ENCODE data around the gene UBE2Q2.

- TF ChIP-seq FOXP2 (optimal IDR thresholded peaks at IDR 0.05; ENCODE audit: control extremely low read depth, extremely low read length, insufficient read depth): no peak
- no peak for TF ChIP-seq POLR2AphosphoS5 (IDR thresholded peaks at IDR 0.05; ENCODE audit: borderline replicate concordance, low read depth, low read length)
- TF ChIP-seq EZH2 (IDR thresholded peaks at IDR 0.05): no peak
These were observed 80.5 kb downstream of the UBE2Q2 start for GRCh38 chr15:75923756-75924155.

Data from SK-N-MC (cell line).